IgD-negative memory B cell (primary cell): ENCODE data around the gene SKIL. TPM values are rescaled to one million over a fixed set of nuclear protein-coding genes. Genes with fewer than 3 reads are reported as not detected.
"Not testable (repeated sequence)": the region's sequence is repeated elsewhere in the genome, so short reads cannot be mapped to it uniquely, and the experiment has no call there.

Experiments
- H3K27ac Mint-ChIP-seq, 3 donors: one replicate each; pipeline ENCODE4 v1.8.0; 2020 to 2022; ENCODE audit warnings: mild to moderate bottlenecking in 3 of 3, mixed read lengths in 3 of 3, moderate library complexity in 1 of 3
- H3K27me3 Mint-ChIP-seq: one replicate; pipeline ENCODE4 v1.8.0; 2021; ENCODE audit warnings: mixed read lengths
- H3K36me3 Mint-ChIP-seq: one replicate; pipeline ENCODE4 v1.8.0; 2020; ENCODE audit warnings: mild to moderate bottlenecking, mixed read lengths
- H3K4me1 Mint-ChIP-seq, 3 donors: one replicate each; pipeline ENCODE4 v1.8.0; 2020 to 2022; ENCODE audit warnings: mixed read lengths in 3 of 3, mild to moderate bottlenecking in 1 of 3
- H3K4me3 Mint-ChIP-seq, 4 donors: one replicate each; pipeline ENCODE4 v1.8.0; 2020 to 2022; ENCODE audit warnings: mild to moderate bottlenecking in 4 of 4, mixed read lengths in 4 of 4, moderate library complexity in 3 of 4
- H3K9me3 Mint-ChIP-seq, 3 donors: one replicate each; pipeline ENCODE4 v1.8.0; 2020 to 2021; ENCODE audit warnings: mixed read lengths in 3 of 3, mild to moderate bottlenecking in 1 of 3
- polyA plus RNA-seq: library from polyadenylated mRNA; unstranded; fragments of 300-500 nt; fragmentation: Illumina TruSeq; gene quantifications from one replicate; pipeline ENCODE4 v1.2.3, GENCODE V29; 2021

The SKIL gene
- polyA plus RNA-seq, 1 donor from 2014 or later: 10.0 TPM

DNA sequence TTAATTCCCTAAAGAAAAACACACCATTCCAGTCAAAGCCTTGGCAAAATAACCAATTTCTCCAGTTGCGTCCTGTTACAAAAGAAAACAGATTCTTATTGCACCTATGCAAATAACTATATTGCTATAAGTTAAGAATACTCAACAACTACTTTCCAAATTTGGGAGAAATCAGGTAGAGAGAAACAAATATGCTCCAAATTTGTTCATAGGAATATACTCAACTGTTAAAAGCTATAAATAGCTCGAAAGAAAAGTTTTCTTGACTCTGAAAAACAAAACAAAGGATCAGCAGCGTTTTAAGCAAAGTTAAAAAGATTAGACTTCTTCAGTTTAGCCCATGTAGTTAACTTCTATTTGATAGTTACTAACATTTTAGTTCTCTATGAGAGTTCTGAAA, 20.1 kb upstream of the SKIL start:
- no peak overlapping the region for H3K4me3 Mint-ChIP-seq
- peak overlapping the region in 1 of 3 donors; percentile 31 for H3K27ac Mint-ChIP-seq
- H3K9me3 Mint-ChIP-seq: peaks cover 0 to 5% (median 2%) of the 10 kb centered on the region in 3 donors
- H3K4me1 Mint-ChIP-seq: no peaks in the 10 kb centered on the region
- peaks cover 1% of the 10 kb centered on the region for H3K36me3 Mint-ChIP-seq
- H3K27me3 Mint-ChIP-seq: no peaks in the 10 kb centered on the region

DNA sequence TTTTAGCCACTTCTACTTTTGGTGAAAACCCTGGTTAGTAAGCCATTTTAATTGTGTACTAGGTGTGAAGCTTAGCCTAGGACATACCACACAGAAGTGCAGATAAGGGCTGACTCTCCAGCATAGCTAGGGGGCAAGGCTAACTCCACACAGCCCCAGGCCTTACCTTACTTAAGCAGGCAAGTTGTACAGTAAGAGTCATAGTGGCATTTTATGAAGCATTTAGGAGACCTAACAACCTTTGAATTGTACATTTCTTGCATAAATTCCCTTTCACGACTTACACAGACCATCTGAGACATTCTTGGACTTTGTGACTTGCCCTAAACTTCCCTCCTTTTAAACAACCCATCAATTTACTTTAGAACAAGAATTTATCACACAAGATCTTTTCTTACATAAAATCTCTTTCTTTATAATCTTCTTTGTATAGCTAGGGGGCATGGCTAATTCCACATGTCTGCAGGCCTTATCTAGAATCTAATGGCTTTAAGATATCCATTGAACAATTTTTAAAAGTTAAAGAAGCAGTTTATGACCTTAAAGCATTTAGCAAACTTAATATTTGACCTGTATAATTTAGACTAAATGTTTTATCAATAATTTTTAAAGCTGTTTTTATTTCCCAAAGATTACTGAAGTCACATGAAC, 18.7 kb upstream of the SKIL start:
- no peaks in the 10 kb centered on the region for H3K27me3 Mint-ChIP-seq
- no peaks in the 10 kb centered on the region for H3K4me1 Mint-ChIP-seq

DNA sequence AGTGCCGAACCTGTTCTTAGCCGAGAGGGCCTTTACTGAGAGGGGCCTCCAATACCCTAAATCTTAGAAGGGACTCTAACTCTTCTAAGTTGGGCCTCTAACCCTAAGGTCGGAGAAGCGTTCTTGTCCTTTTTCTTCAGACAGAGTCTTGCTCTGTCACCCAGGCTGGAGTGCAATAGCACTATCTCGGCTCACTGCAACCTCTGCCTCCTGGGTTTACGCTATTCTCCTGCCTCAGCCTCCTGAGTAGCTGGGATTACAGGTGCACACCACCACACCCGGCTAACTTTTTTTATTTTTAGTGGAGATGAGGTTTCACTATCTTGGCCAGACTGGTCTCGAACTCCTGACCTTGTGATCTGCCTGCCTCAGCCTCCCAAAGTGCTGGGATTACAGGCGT, 15.2 kb upstream of the SKIL start:
- H3K9me3 Mint-ChIP-seq, H3K4me3 Mint-ChIP-seq, H3K36me3 Mint-ChIP-seq, H3K27ac Mint-ChIP-seq, H3K27me3 Mint-ChIP-seq: not testable (repeated sequence)
- peaks cover 3 to 11% (median 6%) of the 10 kb centered on the region in 3 donors for H3K4me1 Mint-ChIP-seq

More for the DNA sequence above, 18.7 kb upstream of the SKIL start:
- H3K27ac Mint-ChIP-seq: no peak overlapping the region
- peaks cover 0 to 5% (median 2%) of the 10 kb centered on the region in 3 donors for H3K9me3 Mint-ChIP-seq
- peaks cover 1% of the 10 kb centered on the region for H3K36me3 Mint-ChIP-seq
- H3K4me3 Mint-ChIP-seq: no peak overlapping the region

DNA sequence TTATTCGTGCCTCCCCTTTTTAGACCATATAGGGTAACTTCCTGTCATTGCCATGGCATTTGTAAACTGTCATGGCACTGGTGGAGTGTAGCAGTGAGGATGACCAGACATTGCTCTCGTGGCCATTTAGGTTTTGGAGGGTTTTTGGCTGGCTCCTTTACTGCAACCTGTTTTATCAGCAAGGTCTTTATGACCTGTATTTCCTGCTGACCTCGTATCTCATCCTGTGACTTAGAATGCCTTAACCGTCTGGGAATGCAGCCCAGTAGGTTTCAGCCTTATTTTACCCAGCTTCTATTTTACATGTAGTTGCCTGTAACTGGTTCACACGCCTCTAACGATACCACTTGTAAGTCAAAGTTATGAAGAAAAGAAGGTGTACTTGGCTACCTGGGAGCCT, 13.7 kb upstream of the SKIL start:
- not testable (repeated sequence) for H3K27me3 Mint-ChIP-seq, H3K4me3 Mint-ChIP-seq, H3K36me3 Mint-ChIP-seq, H3K9me3 Mint-ChIP-seq, H3K27ac Mint-ChIP-seq
- peaks cover 11 to 18% (median 12%) of the 10 kb centered on the region in 3 donors for H3K4me1 Mint-ChIP-seq

DNA sequence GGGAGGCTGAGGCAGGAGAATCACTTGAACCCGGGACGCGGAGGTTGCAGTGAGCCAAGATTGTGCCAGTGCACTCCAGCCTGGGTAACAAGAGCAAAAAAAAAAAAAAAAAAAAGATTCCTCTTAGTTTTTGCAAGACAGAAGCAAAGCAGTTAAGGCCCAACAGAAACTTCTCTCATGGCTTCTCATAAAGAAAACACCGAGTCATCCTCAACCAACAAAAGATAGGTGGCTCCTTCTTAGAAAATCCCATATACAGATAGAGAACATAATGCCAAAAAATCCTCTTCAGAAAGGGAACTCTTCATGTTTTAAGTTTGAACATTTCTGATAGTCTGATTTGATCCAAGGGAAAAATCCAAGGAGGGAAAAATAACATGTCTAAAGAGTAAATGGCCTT, 12.5 kb upstream of the SKIL start:
- H3K36me3 Mint-ChIP-seq: no peaks in the 10 kb centered on the region
- peaks cover 19 to 25% (median 20%) of the 10 kb centered on the region in 3 donors for H3K4me1 Mint-ChIP-seq
- H3K9me3 Mint-ChIP-seq: no peaks in the 10 kb centered on the region
- H3K4me3 Mint-ChIP-seq: no peak overlapping the region
- H3K27me3 Mint-ChIP-seq: no peaks in the 10 kb centered on the region
- H3K27ac Mint-ChIP-seq: peak overlapping the region in 1 of 3 donors; percentile 4

DNA sequence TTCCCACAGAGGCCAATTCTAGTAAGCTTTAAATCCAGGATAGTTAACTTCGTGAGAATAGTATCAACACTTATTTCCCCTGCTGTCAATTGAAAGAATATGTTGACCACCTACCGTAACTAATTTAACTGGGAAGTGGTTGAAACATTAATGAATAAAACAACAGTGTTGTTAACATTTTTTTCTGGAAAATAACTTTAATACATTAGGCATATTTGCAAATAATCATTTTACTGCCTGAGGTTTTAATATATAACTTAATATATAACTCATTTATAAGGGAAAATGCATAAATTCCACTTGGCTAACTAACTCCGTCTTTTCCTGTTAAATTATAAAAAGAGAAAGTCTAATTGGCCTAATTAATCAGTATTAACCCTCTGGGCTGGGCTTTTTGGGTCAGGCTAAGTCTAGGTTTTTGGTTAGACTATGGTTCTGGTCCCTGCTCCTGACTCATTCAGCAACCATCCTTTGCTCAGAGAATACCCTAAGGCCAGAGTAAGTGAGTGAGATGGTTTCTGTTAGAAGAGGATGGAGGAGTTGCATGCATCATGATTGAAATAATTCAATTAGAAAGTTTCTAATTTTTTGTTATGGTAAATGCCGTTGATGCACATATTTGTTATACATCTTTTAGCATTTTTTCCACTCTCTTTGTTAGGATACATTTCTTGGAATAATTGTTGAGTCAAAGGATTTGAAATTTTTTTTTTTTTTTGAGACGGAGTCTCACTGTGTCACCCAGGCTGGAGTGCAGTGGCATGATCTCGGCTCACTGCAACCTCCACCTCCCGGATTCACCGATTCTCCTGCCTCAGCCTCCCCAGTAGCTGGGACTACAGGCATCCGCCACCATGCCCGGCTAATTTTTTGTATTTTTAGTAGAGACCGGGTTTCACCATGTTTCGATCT, 10.8 kb upstream of the SKIL start:
- Mint-ChIP-seq H3K4me1 (peaks cover 29 to 35% (median 29%) of the 10 kb centered on the region in 3 donors), H3K27ac (no peak overlapping the region), H3K36me3 (no peaks in the 10 kb centered on the region), H3K4me3 (peak overlapping the region in 1 of 4 donors; percentile 79), H3K27me3 (no peaks in the 10 kb centered on the region), H3K9me3 (no peaks in the 10 kb centered on the region)

DNA sequence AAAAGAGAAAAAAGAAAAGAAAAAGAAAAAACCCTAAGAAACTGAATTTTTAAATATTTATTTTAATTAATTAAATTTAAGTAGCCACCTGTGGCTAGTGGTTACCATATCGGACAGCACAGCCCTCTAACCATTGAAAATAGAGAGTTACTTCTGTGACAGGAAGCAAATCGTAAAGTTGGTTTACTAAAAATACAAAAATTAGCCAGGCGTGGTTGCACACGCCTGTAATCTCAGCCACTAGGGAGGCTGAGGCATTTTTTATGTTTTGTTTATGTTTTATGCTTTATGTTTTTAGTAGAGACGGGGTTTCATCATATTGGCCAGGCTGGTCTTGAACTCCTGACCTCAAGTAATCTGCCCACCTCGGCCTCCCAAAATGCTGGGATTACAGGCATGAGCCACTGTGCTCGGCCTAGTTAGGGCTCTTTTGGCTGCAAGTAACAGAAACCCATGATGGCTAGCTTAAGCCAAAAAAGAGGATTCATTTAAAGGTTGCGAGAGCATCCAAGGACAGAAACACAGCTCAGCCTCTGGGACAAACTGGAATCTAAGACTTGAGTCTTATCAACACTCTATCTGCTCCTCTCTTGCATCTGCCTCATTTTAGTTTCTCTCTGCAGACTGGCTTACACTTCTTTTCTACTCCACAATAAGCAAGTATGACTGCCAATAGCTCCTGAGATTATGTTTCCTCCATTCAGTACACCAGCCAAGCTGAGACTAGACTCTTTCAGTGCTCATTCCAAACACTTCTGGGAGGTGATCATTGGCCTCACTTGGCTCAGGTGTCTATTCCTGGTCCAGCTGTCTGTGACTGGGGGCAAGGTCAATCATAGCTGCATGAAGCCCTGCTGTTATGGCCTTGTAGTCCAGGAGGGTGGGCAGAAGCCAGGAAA, 6.8 kb upstream of the SKIL start:
- no peaks in the 10 kb centered on the region for H3K36me3 Mint-ChIP-seq
- H3K9me3 Mint-ChIP-seq: no peaks in the 10 kb centered on the region
- no peaks in the 10 kb centered on the region for H3K27me3 Mint-ChIP-seq
- H3K4me1 Mint-ChIP-seq: peaks cover 52 to 56% (median 54%) of the 10 kb centered on the region in 3 donors
- H3K27ac Mint-ChIP-seq: peak overlapping the region; percentile 71 to 92 (median 75)
- H3K4me3 Mint-ChIP-seq: peak overlapping the region; percentile 59 to 88 (median 82)

DNA sequence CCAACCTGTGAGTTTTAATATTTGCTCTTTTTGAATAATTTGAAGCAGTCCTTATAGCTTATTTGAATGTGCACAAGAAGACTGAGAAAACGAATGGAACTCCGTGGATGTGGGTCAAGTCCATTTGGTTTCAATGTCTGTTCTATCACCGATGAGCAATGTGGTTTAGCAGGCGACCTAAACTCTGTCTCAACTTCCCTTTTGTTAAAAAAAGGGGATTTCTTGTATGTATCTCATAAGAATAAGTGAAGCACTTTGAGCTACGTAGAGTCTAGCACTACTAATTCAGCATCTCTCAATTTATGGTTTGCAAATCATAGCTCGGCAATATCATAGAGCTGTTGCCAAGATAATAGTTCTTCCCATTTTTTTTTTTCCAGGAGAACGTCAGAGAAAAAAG, 4.6 kb upstream of the SKIL start:
- Mint-ChIP-seq H3K9me3 (no peaks in the 10 kb centered on the region), H3K36me3 (no peaks in the 10 kb centered on the region), H3K27ac (peak overlapping the region; percentile 23 to 97 (median 58)), H3K27me3 (no peaks in the 10 kb centered on the region), H3K4me3 (peak overlapping the region in 3 of 4 donors; percentile 3 to 84 (median 71)), H3K4me1 (peaks cover 55 to 58% (median 57%) of the 10 kb centered on the region in 3 donors)

DNA sequence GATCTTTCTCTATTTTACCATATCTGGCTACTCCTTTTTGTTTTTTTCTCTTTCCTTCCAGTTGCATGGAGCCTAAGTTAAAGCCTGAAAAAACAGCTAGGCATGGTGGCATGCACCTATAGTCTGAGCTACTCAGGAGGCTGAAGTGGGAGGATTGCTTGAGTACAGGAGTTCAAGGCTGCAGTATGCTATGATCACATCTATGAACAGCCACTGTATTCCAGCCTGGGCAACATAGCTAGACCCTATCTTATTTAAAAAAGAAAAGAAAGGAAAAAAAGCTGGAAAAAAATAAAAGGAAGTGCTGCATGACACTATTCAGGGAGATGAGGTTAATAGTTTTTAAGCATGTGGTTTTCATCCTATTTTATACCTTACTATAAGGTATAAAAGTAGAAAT, 4.0 kb upstream of the SKIL start:
- H3K9me3 Mint-ChIP-seq: no peaks in the 10 kb centered on the region
- peak overlapping the region; percentile 77 to 99 (median 97) for H3K27ac Mint-ChIP-seq
- H3K27me3 Mint-ChIP-seq: peaks cover 2% of the 10 kb centered on the region
- no peaks in the 10 kb centered on the region for H3K36me3 Mint-ChIP-seq
- peak overlapping the region in 3 of 4 donors; percentile 60 to 84 (median 81) for H3K4me3 Mint-ChIP-seq
- H3K4me1 Mint-ChIP-seq: peaks cover 52 to 57% (median 57%) of the 10 kb centered on the region in 3 donors

DNA sequence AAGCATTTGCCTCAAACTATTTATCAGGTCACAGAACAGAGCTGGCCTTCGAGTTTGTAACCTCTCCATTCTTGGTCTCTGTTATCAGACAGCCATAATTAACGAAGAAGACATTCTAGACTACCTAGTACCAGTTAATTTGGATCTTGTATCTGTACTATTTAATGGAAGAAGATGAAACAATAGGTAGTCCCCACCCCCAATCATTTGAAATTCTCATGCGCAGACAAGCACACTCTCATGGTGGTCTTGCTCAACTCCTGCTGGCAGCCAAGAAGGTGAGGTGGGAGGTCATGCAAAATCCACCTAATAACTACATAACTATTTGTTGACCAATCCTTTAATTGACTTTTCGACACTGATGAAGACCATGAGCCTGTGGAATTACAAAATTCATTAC, 2.8 kb upstream of the SKIL start:
- Mint-ChIP-seq H3K4me3 (peak overlapping the region in 1 of 4 donors; percentile 84), H3K27me3 (peaks cover 2% of the 10 kb centered on the region), H3K9me3 (no peaks in the 10 kb centered on the region), H3K27ac (peak overlapping the region in 2 of 3 donors; percentile 97 to 99), H3K36me3 (no peaks in the 10 kb centered on the region), H3K4me1 (peaks cover 52 to 58% (median 55%) of the 10 kb centered on the region in 3 donors)

DNA sequence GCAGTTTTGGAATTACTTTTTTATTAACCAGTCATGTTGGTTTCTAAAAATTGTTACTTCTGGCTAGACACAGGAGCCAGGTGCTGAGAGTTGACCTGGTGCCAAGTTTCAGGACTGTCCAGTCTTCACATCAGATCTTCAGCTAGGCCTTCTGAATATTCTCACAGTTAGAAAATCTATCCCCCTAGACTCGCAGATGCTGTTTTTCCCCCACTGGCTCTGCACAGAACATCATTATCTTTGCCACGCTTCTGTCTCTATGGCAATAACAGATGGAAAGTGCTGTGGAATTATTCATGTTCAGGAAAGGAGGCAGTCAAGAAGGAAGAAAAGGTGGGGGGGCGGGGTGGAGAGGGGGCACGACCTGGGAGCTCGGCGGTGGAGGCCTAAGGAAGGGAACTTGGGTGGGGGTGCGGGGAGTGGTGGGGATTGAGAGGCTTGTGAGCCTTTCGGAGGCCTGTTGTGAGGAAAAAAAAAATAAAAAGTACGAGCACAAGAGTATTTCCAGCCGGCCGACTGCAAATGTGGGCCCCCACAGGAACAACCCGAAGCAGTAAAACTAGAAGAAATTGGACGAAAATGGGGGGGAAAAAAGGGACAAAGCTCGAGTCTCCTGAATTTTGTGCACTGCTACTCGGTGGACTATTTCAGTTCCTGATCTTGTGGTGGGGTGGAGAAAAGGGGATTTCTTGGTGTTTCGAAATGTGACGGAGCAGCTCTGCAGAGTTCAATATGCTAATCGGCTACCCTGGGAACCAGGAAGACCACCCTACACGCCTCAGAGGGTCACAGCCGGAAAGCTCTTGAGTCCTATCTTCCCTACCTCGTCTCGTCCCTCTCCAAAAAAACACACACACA, 1.5 kb upstream of the SKIL start:
- Mint-ChIP-seq H3K9me3 (no peaks in the 10 kb centered on the region), H3K27me3 (peaks cover 2% of the 10 kb centered on the region), H3K36me3 (no peaks in the 10 kb centered on the region), H3K4me1 (peaks cover 49 to 59% (median 51%) of the 10 kb centered on the region in 3 donors), H3K27ac (peak overlapping the region; percentile 97 to 99 (median 97)), H3K4me3 (peak overlapping the region; percentile 82 to 97 (median 90))

DNA sequence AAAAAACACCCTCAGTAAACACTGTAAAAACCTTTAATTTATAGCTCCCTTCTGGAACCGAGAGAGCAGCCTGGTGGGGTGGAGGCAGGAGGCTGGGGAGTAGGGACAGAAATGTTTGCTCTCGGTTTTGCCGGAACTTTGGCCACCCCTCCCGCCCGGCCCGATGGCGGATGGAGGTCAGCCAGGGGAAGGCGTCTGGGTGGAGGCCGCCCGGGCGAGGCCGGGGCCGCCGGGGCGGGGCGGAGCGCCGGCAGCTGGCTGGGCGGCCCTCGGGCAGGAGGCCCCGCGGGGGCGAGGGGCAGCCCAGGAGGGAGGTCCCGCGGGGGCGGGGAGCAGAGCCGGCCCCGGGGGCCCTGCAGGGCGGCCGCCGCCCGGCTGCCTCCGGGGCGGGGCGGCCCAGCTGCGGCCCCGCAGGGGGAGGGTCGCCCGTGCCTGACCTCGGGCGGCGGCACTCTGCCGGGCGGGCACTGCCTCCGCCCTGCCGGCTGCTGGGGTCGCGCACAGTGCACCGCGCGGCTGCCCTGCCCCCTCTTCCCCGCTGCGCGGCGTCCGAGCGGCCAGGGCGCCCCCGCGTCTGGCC, 829 bp upstream of the SKIL start:
- peak overlapping the region; percentile 97 to 99 (median 97) for H3K27ac Mint-ChIP-seq
- H3K9me3 Mint-ChIP-seq: no peaks in the 10 kb centered on the region

More for the DNA sequence above, 829 bp upstream of the SKIL start:
- H3K27me3 Mint-ChIP-seq: peaks cover 2% of the 10 kb centered on the region
- peak overlapping the region; percentile 82 to 97 (median 90) for H3K4me3 Mint-ChIP-seq
- no peaks in the 10 kb centered on the region for H3K36me3 Mint-ChIP-seq
- peaks cover 48 to 63% (median 55%) of the 10 kb centered on the region in 3 donors for H3K4me1 Mint-ChIP-seq
